ENCODE measurements around the gene DHPS. TPM values are rescaled to one million over a fixed set of nuclear protein-coding genes. Genes with fewer than 3 reads are reported as not detected.
"Not testable (repeated sequence)": the region's sequence is repeated elsewhere in the genome, so short reads cannot be mapped to it uniquely, and the experiment has no call there.

Gene DHPS
- polyA plus RNA-seq, 4 donors, result 52.4 to 97.1 (median 72.6) TPM

GRCh38 chr19:12705654-12706331 lies 24.1 kb upstream of the DHPS start:
- DNase-seq (ENCODE audit: low read depth in 4 of 4, low spot score in 3 of 4), result no peak

GRCh38 chr19:12705169-12705568 lies 23.5 kb upstream of the DHPS start:
- no peak for DNase-seq (ENCODE audit: low read depth in 4 of 4, low spot score in 3 of 4)

GRCh38 chr19:12703046-12703445 lies 21.4 kb upstream of the DHPS start:
- no peak for DNase-seq (ENCODE audit: low read depth in 4 of 4, low spot score in 3 of 4)

GRCh38 chr19:12701596-12702282 lies 20.1 kb upstream of the DHPS start:
- DNase-seq (ENCODE audit: low read depth in 4 of 4, low spot score in 3 of 4), result no peak

GRCh38 chr19:12698138-12698537 lies 16.5 kb upstream of the DHPS start:
- no peak for DNase-seq (ENCODE audit: low read depth in 4 of 4, low spot score in 3 of 4)

- not testable (repeated sequence) for DNase-seq (ENCODE audit: low read depth in 4 of 4, low spot score in 3 of 4)
Measured at GRCh38 chr19:12697425-12697824, 15.7 kb upstream of the DHPS start.

GRCh38 chr19:12696366-12697335 lies 15.0 kb upstream of the DHPS start, which contains the start of gene FBXW9:
TSS of gene FBXW9 (minus strand) at chr19:12696631. CDS start at chr19:12696581, 50 bp downstream.
- peak; percentile 86 to 94 (median 91) for DNase-seq (ENCODE audit: low read depth in 4 of 4, low spot score in 3 of 4)

GRCh38 chr19:12695997-12696365 lies 14.3 kb upstream of the DHPS start:
- no peak for DNase-seq (ENCODE audit: low read depth in 4 of 4, low spot score in 3 of 4)

GRCh38 chr19:12695514-12695913 lies 13.8 kb upstream of the DHPS start:
- DNase-seq (ENCODE audit: low read depth in 4 of 4, low spot score in 3 of 4), result no peak

- no peak for DNase-seq (ENCODE audit: low read depth in 4 of 4, low spot score in 3 of 4)
Measured at GRCh38 chr19:12695096-12695495, 13.4 kb upstream of the DHPS start.

GRCh38 chr19:12694641-12695040 lies 13.0 kb upstream of the DHPS start:
- DNase-seq (ENCODE audit: low read depth in 4 of 4, low spot score in 3 of 4), result no peak

GRCh38 chr19:12692960-12693359 lies 11.3 kb upstream of the DHPS start:
- DNase-seq (ENCODE audit: low read depth in 4 of 4, low spot score in 3 of 4), result no peak

GRCh38 chr19:12689581-12690216 lies 8.0 kb upstream of the DHPS start:
- DNase-seq (ENCODE audit: low read depth in 4 of 4, low spot score in 3 of 4), result no peak

GRCh38 chr19:12689012-12689411 lies 7.3 kb upstream of the DHPS start:
- DNase-seq (ENCODE audit: low read depth in 4 of 4, low spot score in 3 of 4), result no peak

- no peak for DNase-seq (ENCODE audit: low read depth in 4 of 4, low spot score in 3 of 4)
Measured at GRCh38 chr19:12687496-12688196, 6.0 kb upstream of the DHPS start, which contains the start of gene GNG14. TSS of gene GNG14 (plus strand) at chr19:12687998. CDS start at chr19:12688049, 51 bp downstream.

GRCh38 chr19:12685831-12686230 lies 4.2 kb upstream of the DHPS start:
- no peak for DNase-seq (ENCODE audit: low read depth in 4 of 4, low spot score in 3 of 4)

- no peak for DNase-seq (ENCODE audit: low read depth in 4 of 4, low spot score in 3 of 4)
Measured at GRCh38 chr19:12680034-12680433, 1.6 kb downstream of the DHPS start.

- not testable (repeated sequence) for DNase-seq (ENCODE audit: low read depth in 4 of 4, low spot score in 3 of 4)
Measured at GRCh38 chr19:12678039-12678438, 3.6 kb downstream of the DHPS start.

GRCh38 chr19:12676928-12677327 lies 4.8 kb downstream of the DHPS start:
- DNase-seq (ENCODE audit: low read depth in 4 of 4, low spot score in 3 of 4), result no peak

GRCh38 chr19:12676384-12676792 lies 5.3 kb downstream of the DHPS start:
- DNase-seq (ENCODE audit: low read depth in 4 of 4, low spot score in 3 of 4), result peak in 3 of 4 donors; percentile 44 to 60 (median 58)

Data from left renal pelvis (tissue), 4 donors.